Nephron (organoid): ENCODE data around the gene ARHGAP22.

Source experiments
- H3K27ac Mint-ChIP-seq, 3 experiments: 2 replicates each; pipeline ENCODE4 v1.8.0; 2020; ENCODE audit warnings: mixed read lengths in 3 of 3, mild to moderate bottlenecking in 2 of 3, moderate library complexity in 1 of 3
- H3K27me3 Mint-ChIP-seq: 2 replicates; pipeline ENCODE4 v1.8.0; 2021; ENCODE audit warnings: low read depth, mild to moderate bottlenecking, moderate library complexity, mixed read lengths
- H3K36me3 Mint-ChIP-seq: 2 replicates; pipeline ENCODE4 v1.8.0; 2020; ENCODE audit warnings: low read depth, mixed read lengths
- H3K4me1 Mint-ChIP-seq: 2 replicates; pipeline ENCODE4 v1.8.0; 2020; ENCODE audit warnings: mixed read lengths
- H3K4me3 Mint-ChIP-seq, 3 experiments: 2 replicates each; pipeline ENCODE4 v1.8.0; 2020; ENCODE audit warnings: mild to moderate bottlenecking in 3 of 3, mixed read lengths in 3 of 3, moderate library complexity in 2 of 3
- H3K9me3 Mint-ChIP-seq: 2 replicates; pipeline ENCODE4 v1.8.0; 2020; ENCODE audit warnings: mixed read lengths
- TF ChIP-seq, protein P1 (sequence below), 3 experiments: fragments of 200-600 bp; sonication (generic); IDR thresholded peaks; one replicate each; pipeline ENCODE4 v1.5.0; 2021; ENCODE audit warnings: antibody characterized with exemption in 3 of 3; ENCODE audit not compliant: unreplicated experiment in 3 of 3

Gene ARHGAP22

DNA sequence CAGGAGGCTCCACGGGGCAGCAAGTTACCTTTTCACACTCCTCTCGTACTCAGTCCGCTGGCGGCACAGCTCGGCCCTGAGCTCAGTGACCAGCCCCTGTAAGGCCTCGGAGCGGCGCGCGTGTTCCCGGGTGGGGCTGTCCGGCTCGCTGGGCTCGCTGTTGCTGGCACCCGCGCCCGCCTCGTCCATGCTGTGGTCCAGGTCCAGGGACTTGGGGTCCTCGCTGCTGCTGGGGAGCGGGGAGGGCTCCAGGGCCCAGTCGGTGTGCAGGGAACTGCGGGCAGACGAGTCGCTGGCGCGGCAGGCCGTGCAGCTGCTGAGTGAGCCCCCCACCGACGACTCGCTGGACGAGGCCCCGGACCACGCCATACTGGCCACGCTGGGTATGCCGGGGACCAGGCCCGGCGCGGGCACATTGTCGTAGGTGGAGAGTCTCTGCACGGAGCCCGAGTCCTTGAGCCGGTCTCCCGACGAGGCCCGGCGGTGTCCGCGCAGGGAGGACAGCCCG lies 154.6 kb downstream of the ARHGAP22 start:
- H3K36me3 Mint-ChIP-seq: no peaks in the 10 kb centered on the region
- H3K27ac Mint-ChIP-seq: no peak overlapping the region
- TF ChIP-seq, protein P1, sequence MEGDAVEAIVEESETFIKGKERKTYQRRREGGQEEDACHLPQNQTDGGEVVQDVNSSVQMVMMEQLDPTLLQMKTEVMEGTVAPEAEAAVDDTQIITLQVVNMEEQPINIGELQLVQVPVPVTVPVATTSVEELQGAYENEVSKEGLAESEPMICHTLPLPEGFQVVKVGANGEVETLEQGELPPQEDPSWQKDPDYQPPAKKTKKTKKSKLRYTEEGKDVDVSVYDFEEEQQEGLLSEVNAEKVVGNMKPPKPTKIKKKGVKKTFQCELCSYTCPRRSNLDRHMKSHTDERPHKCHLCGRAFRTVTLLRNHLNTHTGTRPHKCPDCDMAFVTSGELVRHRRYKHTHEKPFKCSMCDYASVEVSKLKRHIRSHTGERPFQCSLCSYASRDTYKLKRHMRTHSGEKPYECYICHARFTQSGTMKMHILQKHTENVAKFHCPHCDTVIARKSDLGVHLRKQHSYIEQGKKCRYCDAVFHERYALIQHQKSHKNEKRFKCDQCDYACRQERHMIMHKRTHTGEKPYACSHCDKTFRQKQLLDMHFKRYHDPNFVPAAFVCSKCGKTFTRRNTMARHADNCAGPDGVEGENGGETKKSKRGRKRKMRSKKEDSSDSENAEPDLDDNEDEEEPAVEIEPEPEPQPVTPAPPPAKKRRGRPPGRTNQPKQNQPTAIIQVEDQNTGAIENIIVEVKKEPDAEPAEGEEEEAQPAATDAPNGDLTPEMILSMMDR (IDR thresholded peaks at IDR 0.05; ENCODE audit: unreplicated experiment in 3 of 3): no peak
- H3K9me3 Mint-ChIP-seq: no peaks in the 10 kb centered on the region
- peaks cover 7% of the 10 kb centered on the region for H3K4me1 Mint-ChIP-seq
- peaks cover 15% of the 10 kb centered on the region for H3K27me3 Mint-ChIP-seq
- H3K4me3 Mint-ChIP-seq: no peak overlapping the region

DNA sequence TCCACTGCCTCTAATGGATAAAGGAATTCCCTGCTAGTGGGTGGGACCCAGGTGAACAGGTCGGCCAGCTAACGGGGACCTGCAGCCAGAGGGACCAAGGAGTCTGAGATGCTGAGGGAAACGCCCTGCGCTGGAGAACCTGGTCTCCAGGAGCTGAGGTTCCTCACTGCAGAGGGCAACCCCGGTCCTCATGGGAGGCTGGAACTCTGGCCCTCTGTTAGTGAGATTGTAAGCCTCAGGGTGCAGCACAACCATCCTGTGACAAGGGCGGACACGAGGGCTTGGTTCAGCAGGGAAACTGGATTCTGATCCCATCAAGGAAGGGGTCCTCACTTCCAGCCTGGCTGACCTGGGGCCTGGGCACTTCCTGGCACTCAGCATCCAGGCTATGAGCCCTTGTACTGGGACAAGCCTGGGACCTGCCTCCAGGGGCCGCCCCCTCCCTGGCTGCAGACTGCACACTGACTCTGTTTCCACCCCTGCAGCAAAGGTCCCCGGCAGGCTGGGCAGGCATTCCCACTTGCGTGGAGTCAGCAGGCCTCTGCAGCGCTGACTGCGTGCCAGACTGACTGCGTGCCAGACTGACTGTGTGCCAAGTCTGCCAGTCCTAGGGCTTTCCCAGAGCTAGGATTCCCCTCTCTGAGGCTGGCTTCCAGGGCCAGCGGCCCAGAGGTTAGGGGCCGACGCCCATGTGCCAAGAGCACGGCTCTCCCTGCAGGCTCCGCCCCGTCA lies 155.2 kb downstream of the ARHGAP22 start:
- TF ChIP-seq, protein P1 (IDR thresholded peaks at IDR 0.05; ENCODE audit: unreplicated experiment in 3 of 3): no peak
- Mint-ChIP-seq H3K36me3 (no peaks in the 10 kb centered on the region), H3K4me3 (no peak overlapping the region), H3K4me1 (peaks cover 9% of the 10 kb centered on the region), H3K27ac (no peak overlapping the region), H3K9me3 (no peaks in the 10 kb centered on the region), H3K27me3 (peaks cover 15% of the 10 kb centered on the region)

DNA sequence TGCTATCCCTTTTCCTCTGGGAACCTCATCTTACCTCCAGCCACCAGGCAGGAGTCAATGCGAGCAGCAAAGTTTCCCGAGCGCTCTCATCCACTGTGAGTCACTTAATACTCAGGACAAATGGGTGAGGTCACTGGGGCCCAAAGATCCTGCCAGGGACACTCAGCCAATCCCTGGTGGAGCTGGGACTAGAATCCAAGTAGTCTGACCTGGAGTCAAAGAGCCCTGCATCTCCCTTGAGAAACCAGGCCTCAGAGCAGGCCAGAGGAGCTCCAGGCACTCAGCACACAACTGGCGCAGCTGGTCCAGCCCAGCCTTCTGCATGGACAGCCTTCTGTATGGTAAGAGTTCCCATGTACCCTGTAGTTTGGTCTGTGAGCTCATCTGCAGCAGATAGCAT lies 156.1 kb downstream of the ARHGAP22 start:
- TF ChIP-seq, protein P1 (IDR thresholded peaks at IDR 0.05; ENCODE audit: unreplicated experiment in 3 of 3): no peak
- H3K36me3 Mint-ChIP-seq: no peaks in the 10 kb centered on the region

DNA sequence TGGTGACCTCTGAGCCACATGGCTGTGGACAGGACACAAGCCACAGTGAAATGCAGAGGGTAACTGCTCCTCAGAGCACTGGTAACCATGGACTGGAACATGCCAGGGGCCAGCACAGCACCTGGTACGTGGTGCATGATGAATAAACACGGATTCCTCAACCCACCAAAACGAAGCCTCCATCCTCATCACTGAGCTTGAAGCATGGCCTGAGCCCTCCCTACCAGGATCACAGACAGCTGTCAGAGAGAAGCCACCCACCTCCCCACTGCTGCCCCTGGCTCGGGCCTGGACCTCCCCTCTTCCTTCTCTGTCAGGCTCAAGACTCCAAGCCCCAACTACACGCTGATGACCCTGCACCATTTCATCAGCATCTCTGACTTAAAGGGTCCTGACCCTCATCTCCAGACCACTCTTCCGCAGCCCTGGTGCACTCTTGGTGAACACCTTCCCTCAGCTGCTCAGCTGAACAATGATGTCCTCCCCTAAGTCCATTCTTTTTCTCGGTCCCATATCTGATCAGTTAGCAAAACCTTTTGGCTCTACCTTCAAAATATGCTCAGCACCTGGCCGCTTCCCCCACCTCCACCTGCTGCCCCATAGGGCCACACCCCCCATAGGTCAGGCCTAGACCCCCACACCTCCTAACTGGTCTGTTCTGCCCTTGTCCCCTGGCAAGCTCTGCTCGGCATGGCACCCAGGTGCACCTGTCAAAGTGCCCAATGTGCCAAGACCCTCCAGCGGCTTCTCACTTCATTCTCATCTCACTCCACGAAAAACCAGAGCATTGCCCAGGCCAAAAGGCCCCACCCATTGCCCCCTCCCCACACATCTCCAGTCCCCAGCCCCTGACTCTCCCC lies 157.3 kb downstream of the ARHGAP22 start:
- peaks cover 10% of the 10 kb centered on the region for H3K4me1 Mint-ChIP-seq
- H3K36me3 Mint-ChIP-seq: no peaks in the 10 kb centered on the region
- TF ChIP-seq, protein P1 (IDR thresholded peaks at IDR 0.05; ENCODE audit: unreplicated experiment in 3 of 3): no peak
- H3K27ac Mint-ChIP-seq: no peak overlapping the region
- H3K27me3 Mint-ChIP-seq: peaks cover 19% of the 10 kb centered on the region
- no peak overlapping the region for H3K4me3 Mint-ChIP-seq
- H3K9me3 Mint-ChIP-seq: no peaks in the 10 kb centered on the region

More for the DNA sequence above, 156.1 kb downstream of the ARHGAP22 start:
- Mint-ChIP-seq H3K27me3 (peaks cover 15% of the 10 kb centered on the region), H3K9me3 (no peaks in the 10 kb centered on the region), H3K4me3 (no peak overlapping the region), H3K4me1 (peaks cover 7% of the 10 kb centered on the region), H3K27ac (no peak overlapping the region)

DNA sequence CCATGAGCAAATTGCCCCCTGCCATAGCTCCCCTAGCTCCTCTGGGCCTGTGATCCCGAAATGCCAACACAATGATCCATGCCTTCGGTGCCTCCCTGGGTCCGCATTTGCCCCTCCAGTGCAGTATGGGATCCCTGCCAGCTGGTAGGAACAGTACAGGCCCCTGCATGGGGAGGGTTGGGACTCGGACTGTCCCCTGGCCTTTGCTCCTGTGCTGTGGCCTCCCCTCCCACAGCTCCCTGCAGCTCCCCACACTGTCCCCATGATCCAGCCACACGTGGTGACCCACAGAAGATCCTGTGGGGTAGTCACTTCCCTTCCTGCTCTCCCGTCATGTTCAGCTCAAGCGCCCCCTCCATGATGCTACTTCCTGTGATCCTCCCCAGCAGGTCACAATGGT lies 158.1 kb downstream of the ARHGAP22 start:
- Mint-ChIP-seq H3K4me1 (peaks cover 10% of the 10 kb centered on the region), H3K36me3 (no peaks in the 10 kb centered on the region), H3K4me3 (no peak overlapping the region), H3K27me3 (peaks cover 19% of the 10 kb centered on the region), H3K9me3 (no peaks in the 10 kb centered on the region), H3K27ac (no peak overlapping the region)
- TF ChIP-seq, protein P1 (IDR thresholded peaks at IDR 0.05; ENCODE audit: unreplicated experiment in 3 of 3): no peak
